GM18508 (cell line): ENCODE data around the gene B3GNT8.
"Not testable (repeated sequence)": the region's sequence is repeated elsewhere in the genome, so short reads cannot be mapped to it uniquely, and the experiment has no call there.

Source experiments
- ATAC-seq: cut with Tn5 transposase; IDR thresholded peaks from one replicate; pipeline ENCODE4 v1.9.1; 2021; ENCODE audit warnings: moderate number of reproducible peaks; ENCODE audit not compliant: insufficient read depth, unreplicated experiment

The B3GNT8 gene

GRCh38 chr19:41426952-41427646, at the start of gene B3GNT8:
TSS of gene B3GNT8 (minus strand) at chr19:41427374. CDS start at chr19:41426778, 596 bp downstream.
- no peak for ATAC-seq

GRCh38 chr19:41476583-41476982, 49.4 kb upstream of the B3GNT8 start:
- ATAC-seq: no peak

- ATAC-seq: not testable (repeated sequence)
Observed at GRCh38 chr19:41463257-41464256, 36.4 kb upstream of the B3GNT8 start.

GRCh38 chr19:41462497-41462896, 35.3 kb upstream of the B3GNT8 start:
- no peak for ATAC-seq

- ATAC-seq: peak; percentile 72
Observed at GRCh38 chr19:41457241-41457640, 30.1 kb upstream of the B3GNT8 start.

GRCh38 chr19:41456342-41456918, 29.3 kb upstream of the B3GNT8 start:
- no peak for ATAC-seq

- ATAC-seq: no peak
Observed at GRCh38 chr19:41455936-41456335, 28.8 kb upstream of the B3GNT8 start.

GRCh38 chr19:41452584-41453275, 25.6 kb upstream of the B3GNT8 start:
- no peak for ATAC-seq

GRCh38 chr19:41449865-41450178, 22.6 kb upstream of the B3GNT8 start:
- ATAC-seq: no peak

GRCh38 chr19:41449079-41449864, 22.1 kb upstream of the B3GNT8 start:
- ATAC-seq: no peak

GRCh38 chr19:41447732-41448332, 20.7 kb upstream of the B3GNT8 start:
- no peak for ATAC-seq

- ATAC-seq: no peak
Observed at GRCh38 chr19:41445575-41445974, 18.4 kb upstream of the B3GNT8 start.

GRCh38 chr19:41443813-41444455, 16.8 kb upstream of the B3GNT8 start:
- no peak for ATAC-seq

GRCh38 chr19:41442473-41443355, 15.5 kb upstream of the B3GNT8 start, which contains the start of gene ERICH4:
TSS of gene ERICH4 (plus strand) at chr19:41443156. CDS start at chr19:41443170, 14 bp downstream.
- no peak for ATAC-seq

GRCh38 chr19:41441321-41441945, 14.3 kb upstream of the B3GNT8 start:
- no peak for ATAC-seq

GRCh38 chr19:41439441-41440222, 12.5 kb upstream of the B3GNT8 start, which contains the start of gene DMAC2:
TSS of gene DMAC2 (minus strand) at chr19:41439912. CDS start at chr19:41439899, 13 bp downstream.
- ATAC-seq: peak; percentile 64
